22Rv1 (cell line): ENCODE measurements around the gene TSC22D4.

Experiments
- ZFX ChIP-seq: fragments of 450-650 bp; IDR thresholded peaks from 2 replicates; pipeline ENCODE4 v1.6.1; 2017; ENCODE audit warnings: antibody characterized with exemption, borderline replicate concordance
- TF ChIP-seq, protein P1 (sequence below): fragments of 450-650 bp; IDR thresholded peaks from 2 replicates; pipeline ENCODE4 v1.5.1; 2017; ENCODE audit warnings: mild to moderate bottlenecking

DNA sequence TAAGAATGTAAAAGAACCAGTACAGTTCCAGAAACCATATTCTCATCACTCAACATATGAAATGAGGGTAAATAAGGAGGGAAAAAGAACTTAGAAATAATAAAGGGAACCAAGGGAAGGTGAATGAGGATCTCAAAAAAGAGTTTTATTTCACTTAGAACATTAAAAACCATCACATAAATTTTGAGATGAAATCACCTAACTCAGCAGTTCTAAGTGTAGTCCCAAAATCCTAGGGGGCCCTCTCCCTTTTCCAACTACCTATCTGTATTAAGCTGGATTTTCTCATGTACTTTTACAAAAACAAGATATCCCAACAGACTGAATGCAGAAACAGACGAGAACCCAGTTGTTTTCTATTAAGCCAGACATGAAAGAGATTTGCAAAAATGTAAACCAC lies 53.7 kb downstream of the TSC22D4 start:
- TF ChIP-seq, protein P1, sequence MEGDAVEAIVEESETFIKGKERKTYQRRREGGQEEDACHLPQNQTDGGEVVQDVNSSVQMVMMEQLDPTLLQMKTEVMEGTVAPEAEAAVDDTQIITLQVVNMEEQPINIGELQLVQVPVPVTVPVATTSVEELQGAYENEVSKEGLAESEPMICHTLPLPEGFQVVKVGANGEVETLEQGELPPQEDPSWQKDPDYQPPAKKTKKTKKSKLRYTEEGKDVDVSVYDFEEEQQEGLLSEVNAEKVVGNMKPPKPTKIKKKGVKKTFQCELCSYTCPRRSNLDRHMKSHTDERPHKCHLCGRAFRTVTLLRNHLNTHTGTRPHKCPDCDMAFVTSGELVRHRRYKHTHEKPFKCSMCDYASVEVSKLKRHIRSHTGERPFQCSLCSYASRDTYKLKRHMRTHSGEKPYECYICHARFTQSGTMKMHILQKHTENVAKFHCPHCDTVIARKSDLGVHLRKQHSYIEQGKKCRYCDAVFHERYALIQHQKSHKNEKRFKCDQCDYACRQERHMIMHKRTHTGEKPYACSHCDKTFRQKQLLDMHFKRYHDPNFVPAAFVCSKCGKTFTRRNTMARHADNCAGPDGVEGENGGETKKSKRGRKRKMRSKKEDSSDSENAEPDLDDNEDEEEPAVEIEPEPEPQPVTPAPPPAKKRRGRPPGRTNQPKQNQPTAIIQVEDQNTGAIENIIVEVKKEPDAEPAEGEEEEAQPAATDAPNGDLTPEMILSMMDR: no peak
- no peak for TF ChIP-seq ZFX
